ENCODE measurements around the gene ZNF688.

The ZNF688 gene

DNA sequence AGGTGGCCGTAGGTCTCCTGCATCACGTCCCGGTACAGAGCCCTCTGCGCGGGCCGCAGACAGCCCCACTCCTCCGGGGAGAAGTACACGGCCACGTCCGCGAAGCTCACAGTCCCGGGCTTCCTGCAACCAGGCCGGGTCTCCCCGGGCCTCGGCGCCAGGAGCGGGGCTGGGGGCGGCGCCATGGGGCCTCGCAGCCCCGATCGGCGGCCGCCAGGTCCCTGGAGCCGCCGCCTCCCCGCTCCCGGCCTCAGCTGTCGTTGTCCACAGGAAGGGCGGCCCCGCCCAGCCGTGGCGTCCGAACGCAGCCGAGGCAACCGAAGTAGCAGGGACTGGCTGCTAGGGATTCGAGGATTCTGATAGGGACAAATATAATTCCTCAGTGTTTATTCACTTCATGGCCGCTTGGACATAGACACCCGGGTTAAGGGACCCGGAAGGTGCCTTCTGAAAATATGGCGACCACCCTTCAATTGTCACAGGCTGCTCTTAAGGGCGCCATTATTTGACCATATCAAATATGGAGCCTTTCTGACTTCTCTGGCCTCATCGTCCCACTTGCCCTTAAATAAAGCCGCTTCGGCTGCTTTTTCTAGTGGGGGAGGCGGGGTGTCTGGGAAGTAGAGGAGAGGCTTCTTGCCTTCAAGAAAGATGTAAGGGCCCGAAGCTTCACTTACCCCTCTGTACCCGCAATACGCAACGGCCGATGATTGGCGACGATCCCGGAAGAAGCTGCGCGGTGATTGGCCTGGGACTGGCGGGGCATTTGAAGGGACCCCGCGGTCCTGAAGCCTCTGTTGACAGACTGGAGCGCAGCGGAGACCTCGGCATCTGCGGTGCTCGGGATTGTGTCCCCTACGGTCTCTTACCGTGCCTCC lies at the start of gene ZNF688:
ZNF688 (minus strand) TSS at position 270 of the 878 bp plus-strand sequence; CDS start at position 185, 85 bp downstream.
- TF ChIP-seq CTBP1 (IDR thresholded peaks at IDR 0.05; ENCODE audit: borderline replicate concordance): no peak
- no peak for TF ChIP-seq TARDBP (IDR thresholded peaks at IDR 0.05)
- TF ChIP-seq ZNF384 (IDR thresholded peaks at IDR 0.05): no peak
- TF ChIP-seq, protein P1, sequence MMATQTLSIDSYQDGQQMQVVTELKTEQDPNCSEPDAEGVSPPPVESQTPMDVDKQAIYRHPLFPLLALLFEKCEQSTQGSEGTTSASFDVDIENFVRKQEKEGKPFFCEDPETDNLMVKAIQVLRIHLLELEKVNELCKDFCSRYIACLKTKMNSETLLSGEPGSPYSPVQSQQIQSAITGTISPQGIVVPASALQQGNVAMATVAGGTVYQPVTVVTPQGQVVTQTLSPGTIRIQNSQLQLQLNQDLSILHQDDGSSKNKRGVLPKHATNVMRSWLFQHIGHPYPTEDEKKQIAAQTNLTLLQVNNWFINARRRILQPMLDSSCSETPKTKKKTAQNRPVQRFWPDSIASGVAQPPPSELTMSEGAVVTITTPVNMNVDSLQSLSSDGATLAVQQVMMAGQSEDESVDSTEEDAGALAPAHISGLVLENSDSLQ (IDR thresholded peaks at IDR 0.05): peak; percentile 83; the same call in 1 of the 2 replicates
- TF ChIP-seq L3MBTL2 (conservative IDR thresholded peaks at IDR 0.05): no peak
- TF ChIP-seq ELF4 (IDR thresholded peaks at IDR 0.05): peak; percentile 91
- TF ChIP-seq FOXK2 (IDR thresholded peaks at IDR 0.05): peak; percentile 76; the same call in 1 of the 2 replicates
- TF ChIP-seq SUZ12 (IDR thresholded peaks at IDR 0.05): no peak
- peak; percentile 1; the same call in 1 of the 2 replicates for TF ChIP-seq HDGF (IDR thresholded peaks at IDR 0.05; ENCODE audit: borderline replicate concordance)
- peak; percentile 77; the same call in 1 of the 2 replicates for TF ChIP-seq LEF1 (IDR thresholded peaks at IDR 0.05; ENCODE audit: borderline replicate concordance)
- TF ChIP-seq SP1 (IDR thresholded peaks at IDR 0.05): no peak
- no peak for TF ChIP-seq BHLHE40 (IDR thresholded peaks at IDR 0.05; ENCODE audit: borderline replicate concordance)
- 0 out of 2 replicates have a peak, but pooled peaks have one; percentile 14 for TF ChIP-seq ARNT (IDR thresholded peaks at IDR 0.05)
- TF ChIP-seq NFRKB (IDR thresholded peaks at IDR 0.05): peak; percentile 88
- TF ChIP-seq FOXM1 (IDR thresholded peaks at IDR 0.05; ENCODE audit: borderline replicate concordance): 0 out of 2 replicates have a peak, but pooled peaks have one; percentile 24
- TF ChIP-seq FOXA1 (IDR thresholded peaks at IDR 0.05): no peak
- POLR2A ChIA-PET: interaction anchor here (0.7 to 3.4 kb wide), 44 partner anchors 10 to 756 kb away, joined by 3 to 71 read pairs (median 5); partner anchors contain the start of genes ALDOA, DCTPP1, FBRS and PAGR1
- CTCF ChIA-PET: interaction anchor here (0.6 to 2.3 kb wide), 6 partner anchors 13 to 162 kb away, joined by 3 to 8 read pairs (median 3); partner anchors contain the start of genes DCTPP1 and ZNF764
- DNase-seq (ENCODE audit: extremely low spot score): peak; percentile 96

GRCh38 chr16:30620169-30620568 lies 48.7 kb upstream of the ZNF688 start:
- ChIA-PET POLR2A (interaction anchor here (0.7 to 2.2 kb wide), 9 partner anchors 8 to 190 kb away, joined by 3 to 14 read pairs (median 4); partner anchors contain the start of genes DCTPP1, FBRS, ZNF688 and ZNF689), CTCF (interaction anchor here (0.5 to 2.6 kb wide), 7 partner anchors 9 to 461 kb away, joined by 3 to 15 read pairs (median 3); partner anchors contain the start of genes DCTPP1 and ZNF689)
- no peak for DNase-seq (ENCODE audit: extremely low spot score)
- no peak for TF ChIP-seq ZNF384 (IDR thresholded peaks at IDR 0.05)
- TF ChIP-seq FOXK2 (IDR thresholded peaks at IDR 0.05): no peak
- no peak for TF ChIP-seq BHLHE40 (IDR thresholded peaks at IDR 0.05; ENCODE audit: borderline replicate concordance)
- no peak for TF ChIP-seq L3MBTL2 (conservative IDR thresholded peaks at IDR 0.05)
- TF ChIP-seq, protein P1 (IDR thresholded peaks at IDR 0.05): no peak

- DNase-seq (ENCODE audit: extremely low spot score): no peak
- TF ChIP-seq NFRKB (IDR thresholded peaks at IDR 0.05) (no peak), FOXA1 (IDR thresholded peaks at IDR 0.05) (no peak), L3MBTL2 (conservative IDR thresholded peaks at IDR 0.05) (no peak), FOXK2 (IDR thresholded peaks at IDR 0.05) (no peak), CTBP1 (IDR thresholded peaks at IDR 0.05; ENCODE audit: borderline replicate concordance) (no peak), ELF4 (IDR thresholded peaks at IDR 0.05) (no peak), SUZ12 (IDR thresholded peaks at IDR 0.05) (no peak), BHLHE40 (IDR thresholded peaks at IDR 0.05; ENCODE audit: borderline replicate concordance) (no peak), FOXM1 (IDR thresholded peaks at IDR 0.05; ENCODE audit: borderline replicate concordance) (no peak), ZNF384 (IDR thresholded peaks at IDR 0.05) (no peak), ARNT (IDR thresholded peaks at IDR 0.05) (no peak), HDGF (IDR thresholded peaks at IDR 0.05; ENCODE audit: borderline replicate concordance) (no peak), TARDBP (IDR thresholded peaks at IDR 0.05) (no peak)
- TF ChIP-seq, protein P1 (IDR thresholded peaks at IDR 0.05): no peak
- POLR2A ChIA-PET: interaction anchor here (0.7 to 2.2 kb wide), 8 partner anchors 8 to 190 kb away, joined by 3 to 14 read pairs (median 4); partner anchors contain the start of genes DCTPP1, FBRS, ZNF688 and ZNF689
- CTCF ChIA-PET: interaction anchor here (0.5 to 2.6 kb wide), 4 partner anchors 9 to 187 kb away, joined by 3 to 15 read pairs (median 3); partner anchors contain the start of gene ZNF689
These were observed 48.1 kb upstream of the ZNF688 start for GRCh38 chr16:30619638-30620037.

- CTCF ChIA-PET: interaction anchor here (0.8 to 2.6 kb wide), 2 partner anchors 10 to 62 kb away, joined by 3 to 15 read pairs; no protein-coding TSS in a partner anchor
- TF ChIP-seq, protein P1 (IDR thresholded peaks at IDR 0.05): no peak
- TF ChIP-seq HDGF (IDR thresholded peaks at IDR 0.05; ENCODE audit: borderline replicate concordance) (no peak), CTBP1 (IDR thresholded peaks at IDR 0.05; ENCODE audit: borderline replicate concordance) (no peak), BHLHE40 (IDR thresholded peaks at IDR 0.05; ENCODE audit: borderline replicate concordance) (no peak), L3MBTL2 (conservative IDR thresholded peaks at IDR 0.05) (no peak), FOXA1 (IDR thresholded peaks at IDR 0.05) (no peak), ARNT (IDR thresholded peaks at IDR 0.05) (no peak), SP1 (IDR thresholded peaks at IDR 0.05) (no peak), TARDBP (IDR thresholded peaks at IDR 0.05) (no peak), SUZ12 (IDR thresholded peaks at IDR 0.05) (no peak), LEF1 (IDR thresholded peaks at IDR 0.05; ENCODE audit: borderline replicate concordance) (no peak), FOXM1 (IDR thresholded peaks at IDR 0.05; ENCODE audit: borderline replicate concordance) (no peak), ZNF384 (IDR thresholded peaks at IDR 0.05) (no peak), ELF4 (IDR thresholded peaks at IDR 0.05) (no peak), FOXK2 (IDR thresholded peaks at IDR 0.05) (no peak)
- DNase-seq (ENCODE audit: extremely low spot score): no peak
- POLR2A ChIA-PET: interaction anchor here (0.7 to 2.2 kb wide), 9 partner anchors 7 to 189 kb away, joined by 3 to 14 read pairs (median 4); partner anchors contain the start of genes DCTPP1, FBRS, ZNF688 and ZNF689
These were observed 47.7 kb upstream of the ZNF688 start for GRCh38 chr16:30619202-30619601.

Measured in HEK293T (cell line).